ENCODE results near the gene CRADD.

DNA sequence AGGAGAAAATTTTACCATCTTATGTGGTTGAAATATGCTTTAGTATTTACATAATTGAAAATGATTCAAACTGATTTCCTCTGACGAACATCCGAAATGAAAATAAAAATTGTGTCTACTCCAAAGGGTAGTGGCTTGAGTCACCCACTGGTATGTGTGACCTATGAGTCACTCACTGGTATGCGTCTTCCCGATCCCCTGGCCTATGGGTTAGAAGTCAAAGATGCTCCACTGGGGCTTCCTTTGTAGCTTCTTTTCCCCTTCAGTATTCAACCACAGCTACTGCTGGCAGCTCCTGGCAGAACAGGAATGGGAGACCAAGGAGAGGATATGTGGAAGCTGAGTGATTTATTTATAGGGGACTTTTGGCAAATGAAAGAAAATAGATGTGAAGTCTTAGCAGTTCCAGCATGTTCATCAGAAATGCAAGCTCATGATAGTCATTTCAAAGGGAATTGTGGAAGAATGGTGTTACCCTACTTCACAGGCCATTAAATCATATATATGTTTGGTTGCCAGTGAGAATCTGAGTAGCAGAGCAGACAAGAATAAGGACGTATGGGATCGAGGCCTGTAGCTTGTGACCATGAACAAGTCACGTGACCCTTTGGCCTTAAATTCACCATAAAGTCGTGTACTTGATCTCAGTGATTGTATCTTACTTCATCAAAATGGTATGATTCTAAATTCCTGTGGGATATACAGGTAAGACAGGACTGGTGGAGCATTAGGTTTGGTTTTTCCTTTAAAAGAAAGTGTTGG is 108.3 kb downstream of the CRADD start:
- TF ChIP-seq POLR2A (IDR thresholded peaks at IDR 0.05; ENCODE audit: low read depth, low read length): no peak
- TF ChIP-seq, protein P1, sequence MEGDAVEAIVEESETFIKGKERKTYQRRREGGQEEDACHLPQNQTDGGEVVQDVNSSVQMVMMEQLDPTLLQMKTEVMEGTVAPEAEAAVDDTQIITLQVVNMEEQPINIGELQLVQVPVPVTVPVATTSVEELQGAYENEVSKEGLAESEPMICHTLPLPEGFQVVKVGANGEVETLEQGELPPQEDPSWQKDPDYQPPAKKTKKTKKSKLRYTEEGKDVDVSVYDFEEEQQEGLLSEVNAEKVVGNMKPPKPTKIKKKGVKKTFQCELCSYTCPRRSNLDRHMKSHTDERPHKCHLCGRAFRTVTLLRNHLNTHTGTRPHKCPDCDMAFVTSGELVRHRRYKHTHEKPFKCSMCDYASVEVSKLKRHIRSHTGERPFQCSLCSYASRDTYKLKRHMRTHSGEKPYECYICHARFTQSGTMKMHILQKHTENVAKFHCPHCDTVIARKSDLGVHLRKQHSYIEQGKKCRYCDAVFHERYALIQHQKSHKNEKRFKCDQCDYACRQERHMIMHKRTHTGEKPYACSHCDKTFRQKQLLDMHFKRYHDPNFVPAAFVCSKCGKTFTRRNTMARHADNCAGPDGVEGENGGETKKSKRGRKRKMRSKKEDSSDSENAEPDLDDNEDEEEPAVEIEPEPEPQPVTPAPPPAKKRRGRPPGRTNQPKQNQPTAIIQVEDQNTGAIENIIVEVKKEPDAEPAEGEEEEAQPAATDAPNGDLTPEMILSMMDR (conservative IDR thresholded peaks at IDR 0.05; ENCODE audit: low read depth, low read length): no peak
- TF ChIP-seq SMC3 (IDR thresholded peaks at IDR 0.05; ENCODE audit: low read depth, low read length): no peak
- peak; percentile 64 for TF ChIP-seq BHLHE40 (IDR thresholded peaks at IDR 0.05; ENCODE audit: low read depth, low read length)
- TF ChIP-seq, protein P2, sequence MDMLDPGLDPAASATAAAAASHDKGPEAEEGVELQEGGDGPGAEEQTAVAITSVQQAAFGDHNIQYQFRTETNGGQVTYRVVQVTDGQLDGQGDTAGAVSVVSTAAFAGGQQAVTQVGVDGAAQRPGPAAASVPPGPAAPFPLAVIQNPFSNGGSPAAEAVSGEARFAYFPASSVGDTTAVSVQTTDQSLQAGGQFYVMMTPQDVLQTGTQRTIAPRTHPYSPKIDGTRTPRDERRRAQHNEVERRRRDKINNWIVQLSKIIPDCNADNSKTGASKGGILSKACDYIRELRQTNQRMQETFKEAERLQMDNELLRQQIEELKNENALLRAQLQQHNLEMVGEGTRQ (IDR thresholded peaks at IDR 0.05; ENCODE audit: low read depth, low read length): peak; percentile 79

Data from IMR-90 (cell line).